Neural cell (in vitro differentiated cells): ENCODE measurements around the gene TLE4. TPM values are rescaled to one million over a fixed set of nuclear protein-coding genes. Genes with fewer than 3 reads are reported as not detected.

Source experiments
- H2AFZ ChIP-seq: fragments of 200-600, 300-800 bp; sonication (generic), shearing (Covaris generic); 2 replicates; pipeline ENCODE4 v1.6.0; 2014; ENCODE audit warnings: low read depth, mild to moderate bottlenecking, antibody characterized with exemption, low read length, moderate library complexity
- H3F3A ChIP-seq: fragments of 200-600 bp; shearing (Covaris generic); 2 replicates; pipeline ENCODE4 v1.6.1; 2016; ENCODE audit warnings: mild to moderate bottlenecking, moderate library complexity, mixed read lengths, antibody characterized with exemption, low read length; ENCODE audit not compliant: insufficient read depth, poor library complexity, severe bottlenecking
- H3K27ac ChIP-seq: fragments of 200-600, 300-800 bp; sonication (generic), shearing (Covaris generic); 2 replicates; pipeline ENCODE4 v1.5.1; 2014; ENCODE audit warnings: mild to moderate bottlenecking, low read length, moderate library complexity
- H3K27me3 ChIP-seq: fragments of 300-800, 200-600 bp; sonication (generic), shearing (Covaris generic); 2 replicates; pipeline ENCODE4 v1.6.0; 2014; ENCODE audit warnings: mild to moderate bottlenecking, low read depth, low read length, moderate library complexity; ENCODE audit not compliant: insufficient read depth
- H3K36me3 ChIP-seq: fragments of 300-800, 200-600 bp; sonication (generic), shearing (Covaris generic); 2 replicates; pipeline ENCODE4 v1.5.1; 2014; ENCODE audit warnings: mild to moderate bottlenecking, antibody characterized with exemption, low read length, moderate library complexity; ENCODE audit not compliant: insufficient read depth
- H3K4me2 ChIP-seq: fragments of 300-800, 200-600 bp; sonication (generic), shearing (Covaris generic); 2 replicates; pipeline ENCODE4 v1.6.0; 2014; ENCODE audit warnings: mild to moderate bottlenecking, low read length
- H3K4me3 ChIP-seq: fragments of 300-800, 200-600 bp; sonication (generic), shearing (Covaris generic); 2 replicates; pipeline ENCODE4 v1.5.1; 2014; ENCODE audit warnings: mild to moderate bottlenecking, low read length, moderate library complexity
- H3K79me2 ChIP-seq: fragments of 200-600 bp; shearing (Covaris generic); replicated peaks from 2 replicates; pipeline ENCODE4 v1.6.0; 2014; ENCODE audit warnings: mild to moderate bottlenecking, low read length, moderate library complexity; ENCODE audit not compliant: insufficient read depth
- H3K9ac ChIP-seq: fragments of 300-800, 200-600 bp; sonication (generic), shearing (Covaris generic); 2 replicates; pipeline ENCODE4 v1.6.1; 2016; ENCODE audit warnings: mild to moderate bottlenecking, low read length, mixed read lengths
- H3K9me2 ChIP-seq: fragments of 200-600 bp; shearing (Covaris generic); 2 replicates; pipeline ENCODE4 v1.6.1; 2016; ENCODE audit warnings: mild to moderate bottlenecking, low read length, mixed read lengths; ENCODE audit not compliant: insufficient read depth
- H3K9me3 ChIP-seq: fragments of 200-600, 300-800 bp; sonication (generic), shearing (Covaris generic); 2 replicates; pipeline ENCODE4 v1.6.1; 2016; ENCODE audit warnings: mild to moderate bottlenecking, mixed run types, low read length, moderate library complexity, mixed read lengths
- H4K20me1 ChIP-seq: fragments of 200-600 bp; shearing (Covaris generic); 2 replicates; pipeline ENCODE4 v1.6.1; 2016; ENCODE audit warnings: mild to moderate bottlenecking, mixed run types; ENCODE audit not compliant: insufficient read depth
- CTCF ChIP-seq: fragments of 450-650 bp; IDR thresholded peaks from 2 replicates; pipeline ENCODE4 v1.5.1; 2014; ENCODE audit warnings: antibody characterized with exemption, mild to moderate bottlenecking, moderate library complexity; ENCODE audit not compliant: poor library complexity, severe bottlenecking
- EP300 ChIP-seq: fragments of 450-650 bp; conservative IDR thresholded peaks from 2 replicates; pipeline ENCODE4 v1.6.1; 2014; ENCODE audit warnings: antibody characterized with exemption, mild to moderate bottlenecking, moderate library complexity; ENCODE audit not compliant: poor library complexity, severe bottlenecking
- EZH2 ChIP-seq: fragments of 200-600, 300-800 bp; shearing (Covaris generic), sonication (generic); IDR thresholded peaks from 2 replicates; pipeline ENCODE4 v1.6.1; 2014; ENCODE audit warnings: antibody characterized with exemption, low read length, borderline replicate concordance, mild to moderate bottlenecking; ENCODE audit not compliant: insufficient read depth, poor library complexity, severe bottlenecking
- MXI1 ChIP-seq: fragments of 450-650 bp; conservative IDR thresholded peaks from 2 replicates; pipeline ENCODE4 v1.6.1; 2014; ENCODE audit warnings: antibody characterized with exemption, mild to moderate bottlenecking; ENCODE audit not compliant: poor library complexity, severe bottlenecking
- POLR2AphosphoS5 ChIP-seq: IDR thresholded peaks from 2 replicates; pipeline ENCODE4 v1.6.1; 2012
- RAD21 ChIP-seq: fragments of 450-650 bp; conservative IDR thresholded peaks from 2 replicates; pipeline ENCODE4 v1.6.1; 2014; ENCODE audit warnings: antibody characterized with exemption, mild to moderate bottlenecking, moderate library complexity
- REST ChIP-seq: IDR thresholded peaks from 2 replicates; pipeline ENCODE4 v1.6.1; 2012; ENCODE audit warnings: borderline replicate concordance
- SMC3 ChIP-seq: fragments of 450-650 bp; conservative IDR thresholded peaks from 2 replicates; pipeline ENCODE4 v1.6.1; 2014; ENCODE audit warnings: antibody characterized with exemption, mild to moderate bottlenecking, moderate library complexity; ENCODE audit not compliant: poor library complexity
- TAF1 ChIP-seq: IDR thresholded peaks from 2 replicates; pipeline ENCODE4 v1.6.1; 2012; ENCODE audit warnings: low read depth
- polyA plus RNA-seq: library from polyadenylated mRNA; depleted of rRNA; stranded (reverse); fragments of >200 nt; gene quantifications from 2 replicates; pipeline ENCODE4 v1.2.3, GENCODE V29; 2014

The TLE4 gene
- polyA plus RNA-seq, 1 donor from 2014 or later = 143 TPM

GRCh38 chr9:79667817-79668436 lies 96.2 kb downstream of the TLE4 start:
- TF ChIP-seq EZH2 (no peak), CTCF (no peak), SMC3 (no peak), TAF1 (no peak), REST (no peak), EP300 (no peak), RAD21 (no peak), MXI1 (no peak), POLR2AphosphoS5 (no peak)
- Histone ChIP-seq H3K9me2 (no peaks in the 10 kb centered on the region), H3K9ac (no peak overlapping the region), H4K20me1 (no peaks in the 10 kb centered on the region), H3K4me3 (no peak overlapping the region), H3K27ac (no peak overlapping the region), H2AFZ (no peak overlapping the region), H3K36me3 (peaks cover 10% of the 10 kb centered on the region), H3K9me3 (no peaks in the 10 kb centered on the region), H3K4me2 (no peak overlapping the region), H3F3A (peaks cover 10% of the 10 kb centered on the region), H3K27me3 (no peaks in the 10 kb centered on the region), H3K79me2 (peaks cover 53% of the 10 kb centered on the region)

- Histone ChIP-seq H3K4me2 (no peak overlapping the region), H3K36me3 (peaks cover 10% of the 10 kb centered on the region), H3K9ac (no peak overlapping the region), H2AFZ (no peak overlapping the region), H4K20me1 (no peaks in the 10 kb centered on the region), H3K9me3 (no peaks in the 10 kb centered on the region), H3K79me2 (peaks cover 50% of the 10 kb centered on the region), H3K27me3 (no peaks in the 10 kb centered on the region), H3K4me3 (no peak overlapping the region), H3F3A (peaks cover 10% of the 10 kb centered on the region), H3K27ac (no peak overlapping the region), H3K9me2 (no peaks in the 10 kb centered on the region)
- TF ChIP-seq TAF1 = no peak
- no peak for TF ChIP-seq RAD21
- no peak for TF ChIP-seq EZH2
- TF ChIP-seq CTCF = no peak
Observed at GRCh38 chr9:79668956-79669355, 97.2 kb downstream of the TLE4 start.
